HEK293T (cell line): Measurements from ENCODE around the gene PCSK2.

Experiments
- ARNT ChIP-seq: fragments of 450-650 bp; IDR thresholded peaks from 2 replicates; pipeline ENCODE4 v1.6.1; 2017; ENCODE audit warnings: mild to moderate bottlenecking
- BHLHE40 ChIP-seq: fragments of 450-650 bp; IDR thresholded peaks from 2 replicates; pipeline ENCODE4 v1.6.1; 2016; ENCODE audit warnings: mild to moderate bottlenecking, moderate library complexity, borderline replicate concordance
- CTBP1 ChIP-seq: fragments of 450-650 bp; IDR thresholded peaks from 2 replicates; pipeline ENCODE4 v1.6.1; 2016; ENCODE audit warnings: borderline replicate concordance
- ELF4 ChIP-seq: fragments of 450-650 bp; IDR thresholded peaks from 2 replicates; pipeline ENCODE4 v1.6.1; 2017; ENCODE audit warnings: antibody characterized with exemption
- FOXA1 ChIP-seq: fragments of 450-650 bp; IDR thresholded peaks from 2 replicates; pipeline ENCODE4 v1.6.1; 2016; ENCODE audit warnings: mild to moderate bottlenecking
- FOXM1 ChIP-seq: fragments of 450-650 bp; IDR thresholded peaks from 2 replicates; pipeline ENCODE4 v1.6.1; 2017; ENCODE audit warnings: mild to moderate bottlenecking, borderline replicate concordance
- NFRKB ChIP-seq: fragments of 450-650 bp; IDR thresholded peaks from 2 replicates; pipeline ENCODE4 v1.6.1; 2016; ENCODE audit warnings: mild to moderate bottlenecking, moderate library complexity
- SP1 ChIP-seq: fragments of 450-650 bp; IDR thresholded peaks from 2 replicates; pipeline ENCODE4 v1.6.1; 2017
- SUZ12 ChIP-seq: fragments of 450-650 bp; IDR thresholded peaks from 2 replicates; pipeline ENCODE4 v1.6.1; 2016; ENCODE audit warnings: mild to moderate bottlenecking
- TARDBP ChIP-seq: fragments of 450-650 bp; IDR thresholded peaks from 2 replicates; pipeline ENCODE4 v1.6.1; 2016
- ZNF384 ChIP-seq: fragments of 450-650 bp; IDR thresholded peaks from 2 replicates; pipeline ENCODE4 v1.6.1; 2016
- TF ChIP-seq, protein P1 (sequence below): fragments of 450-650 bp; IDR thresholded peaks from 2 replicates; pipeline ENCODE4 v1.6.1; 2016

- TF ChIP-seq FOXM1 = no peak
- TF ChIP-seq SUZ12 = no peak
- TF ChIP-seq BHLHE40 = no peak
- no peak for TF ChIP-seq NFRKB
- no peak for TF ChIP-seq TARDBP
- TF ChIP-seq ELF4 = no peak
- TF ChIP-seq, protein P1, sequence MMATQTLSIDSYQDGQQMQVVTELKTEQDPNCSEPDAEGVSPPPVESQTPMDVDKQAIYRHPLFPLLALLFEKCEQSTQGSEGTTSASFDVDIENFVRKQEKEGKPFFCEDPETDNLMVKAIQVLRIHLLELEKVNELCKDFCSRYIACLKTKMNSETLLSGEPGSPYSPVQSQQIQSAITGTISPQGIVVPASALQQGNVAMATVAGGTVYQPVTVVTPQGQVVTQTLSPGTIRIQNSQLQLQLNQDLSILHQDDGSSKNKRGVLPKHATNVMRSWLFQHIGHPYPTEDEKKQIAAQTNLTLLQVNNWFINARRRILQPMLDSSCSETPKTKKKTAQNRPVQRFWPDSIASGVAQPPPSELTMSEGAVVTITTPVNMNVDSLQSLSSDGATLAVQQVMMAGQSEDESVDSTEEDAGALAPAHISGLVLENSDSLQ = no peak
- TF ChIP-seq FOXA1 = no peak
- TF ChIP-seq SP1 = no peak
- no peak for TF ChIP-seq ARNT
- no peak for TF ChIP-seq CTBP1
- TF ChIP-seq ZNF384 = no peak
These were observed 244.9 kb downstream of the PCSK2 start for GRCh38 chr20:17471606-17472187.
